ENCODE data around the gene CRYBG3. TPM values are rescaled to one million over a fixed set of nuclear protein-coding genes. Genes with fewer than 3 reads are reported as not detected.

The CRYBG3 gene
- total and polyA plus RNA-seq, 2 donors (not counting 1 experiment from before 2014, with no cell fraction given) = 8.7 to 29.9 TPM

- no peaks in the 10 kb centered on the region for H3K27me3 ChIP-seq (ENCODE audit: control insufficient read depth, insufficient read depth, low read length)
- H3K9me3 ChIP-seq (ENCODE audit: control insufficient read depth, insufficient read depth, low read depth, low read length) = no peaks in the 10 kb centered on the region
- no peaks in the 10 kb centered on the region for H3K4me1 ChIP-seq (ENCODE audit: control insufficient read depth, extremely low read depth, insufficient read depth, low read length)
- DNase-seq (ENCODE audit: low read depth in 2 of 2) = no peak
- H3K4me2 ChIP-seq (ENCODE audit: extremely low read depth, insufficient read depth, low read length) = no peak overlapping the region
- no peak overlapping the region for H3K27ac ChIP-seq (ENCODE audit: insufficient read depth, low read length)
- no peak for TF ChIP-seq EZH2 (IDR thresholded peaks at IDR 0.05; ENCODE audit: low read length, missing control alignments)
- TF ChIP-seq CTCF (conservative IDR thresholded peaks at IDR 0.05 in 1 of 2, IDR thresholded peaks at IDR 0.05 in 1 of 2; ENCODE audit: low read depth in 1 of 2, low read length in 2 of 2) = no peak
- H3K9ac ChIP-seq (ENCODE audit: insufficient read depth, low read length) = no peak overlapping the region
- no peaks in the 10 kb centered on the region for H4K20me1 ChIP-seq (ENCODE audit: control insufficient read depth, extremely low read depth, insufficient read depth, low read length)
- no peaks in the 10 kb centered on the region for H3K36me3 ChIP-seq (ENCODE audit: control insufficient read depth, insufficient read depth, low read length)
- no peak overlapping the region for H3K4me3 ChIP-seq (replicated peaks in 1 of 4; ENCODE audit: control extremely low read depth in 1 of 4, insufficient read depth in 1 of 4, low read depth in 3 of 4, low read length in 4 of 4)
- H3K79me2 ChIP-seq (ENCODE audit: control insufficient read depth, insufficient read depth, low read length) = no peaks in the 10 kb centered on the region
- no peak overlapping the region for H2AFZ ChIP-seq (ENCODE audit: low read length)
Observed at GRCh38 chr3:97942801-97943546, 121.2 kb downstream of the CRYBG3 start.

GRCh38 chr3:97948351-97949109 lies 126.7 kb downstream of the CRYBG3 start:
- no peaks in the 10 kb centered on the region for H3K79me2 ChIP-seq (ENCODE audit: control insufficient read depth, insufficient read depth, low read length)
- DNase-seq (ENCODE audit: low read depth in 2 of 2) = no peak
- H3K4me2 ChIP-seq (ENCODE audit: extremely low read depth, insufficient read depth, low read length) = no peak overlapping the region
- no peaks in the 10 kb centered on the region for H3K27me3 ChIP-seq (ENCODE audit: control insufficient read depth, insufficient read depth, low read length)
- H3K4me3 ChIP-seq (replicated peaks in 1 of 4; ENCODE audit: control extremely low read depth in 1 of 4, insufficient read depth in 1 of 4, low read depth in 3 of 4, low read length in 4 of 4) = no peak overlapping the region
- H2AFZ ChIP-seq (ENCODE audit: low read length) = no peak overlapping the region
- no peak for TF ChIP-seq CTCF (conservative IDR thresholded peaks at IDR 0.05 in 1 of 2, IDR thresholded peaks at IDR 0.05 in 1 of 2; ENCODE audit: low read depth in 1 of 2, low read length in 2 of 2)
- no peak for TF ChIP-seq EZH2 (IDR thresholded peaks at IDR 0.05; ENCODE audit: low read length, missing control alignments)
- no peak overlapping the region for H3K9ac ChIP-seq (ENCODE audit: insufficient read depth, low read length)
- H3K36me3 ChIP-seq (ENCODE audit: control insufficient read depth, insufficient read depth, low read length) = peaks cover 12% of the 10 kb centered on the region
- no peaks in the 10 kb centered on the region for H4K20me1 ChIP-seq (ENCODE audit: control insufficient read depth, extremely low read depth, insufficient read depth, low read length)
- H3K4me1 ChIP-seq (ENCODE audit: control insufficient read depth, extremely low read depth, insufficient read depth, low read length) = peaks cover 6% of the 10 kb centered on the region
- no peaks in the 10 kb centered on the region for H3K9me3 ChIP-seq (ENCODE audit: control insufficient read depth, insufficient read depth, low read depth, low read length)
- no peak overlapping the region for H3K27ac ChIP-seq (ENCODE audit: insufficient read depth, low read length)

DNA sequence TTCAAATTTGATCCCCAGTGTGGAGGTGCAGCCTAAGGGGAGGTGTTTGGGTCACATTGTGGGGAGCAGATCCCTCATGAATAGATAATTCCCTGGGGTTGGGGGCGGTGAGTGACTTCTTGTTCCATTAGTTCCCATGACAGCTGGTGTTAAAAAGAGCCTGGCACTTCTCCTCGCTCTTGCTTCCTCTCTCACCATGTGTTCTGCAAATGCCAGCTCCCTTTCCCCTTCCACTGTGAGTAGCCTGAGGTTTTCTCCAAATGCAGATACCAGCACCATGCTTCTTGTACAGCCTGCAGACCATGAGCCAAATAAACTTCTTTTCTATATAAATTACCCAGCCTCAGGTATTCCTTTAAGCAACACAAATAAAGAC lies 127.3 kb downstream of the CRYBG3 start:
- Histone ChIP-seq H4K20me1 (ENCODE audit: control insufficient read depth, extremely low read depth, insufficient read depth, low read length) (no peaks in the 10 kb centered on the region), H3K4me2 (ENCODE audit: extremely low read depth, insufficient read depth, low read length) (no peak overlapping the region), H2AFZ (ENCODE audit: low read length) (no peak overlapping the region), H3K36me3 (ENCODE audit: control insufficient read depth, insufficient read depth, low read length) (peaks cover 12% of the 10 kb centered on the region), H3K27me3 (ENCODE audit: control insufficient read depth, insufficient read depth, low read length) (no peaks in the 10 kb centered on the region), H3K79me2 (ENCODE audit: control insufficient read depth, insufficient read depth, low read length) (no peaks in the 10 kb centered on the region), H3K27ac (ENCODE audit: insufficient read depth, low read length) (no peak overlapping the region), H3K9ac (ENCODE audit: insufficient read depth, low read length) (no peak overlapping the region), H3K4me1 (ENCODE audit: control insufficient read depth, extremely low read depth, insufficient read depth, low read length) (peaks cover 6% of the 10 kb centered on the region), H3K9me3 (ENCODE audit: control insufficient read depth, insufficient read depth, low read depth, low read length) (no peaks in the 10 kb centered on the region), H3K4me3 (replicated peaks in 1 of 4; ENCODE audit: control extremely low read depth in 1 of 4, insufficient read depth in 1 of 4, low read depth in 3 of 4, low read length in 4 of 4) (no peak overlapping the region)
- DNase-seq (ENCODE audit: low read depth in 2 of 2) = no peak
- TF ChIP-seq CTCF (conservative IDR thresholded peaks at IDR 0.05 in 1 of 2, IDR thresholded peaks at IDR 0.05 in 1 of 2; ENCODE audit: low read depth in 1 of 2, low read length in 2 of 2) (no peak), EZH2 (IDR thresholded peaks at IDR 0.05; ENCODE audit: low read length, missing control alignments) (no peak)

All from fibroblast of lung (primary cell).